ENCODE data around the gene ADGRF1.

- TF ChIP-seq CTCF (IDR thresholded peaks at IDR 0.05), result no peak
- no peak for TF ChIP-seq POLR2A (IDR thresholded peaks at IDR 0.05)
These were observed 56.2 kb downstream of the ADGRF1 start for GRCh38 chr6:46985943-46986342.
